DLD1 (cell line): ENCODE results near the gene ZNF630.
"Not testable (repeated sequence)": the region's sequence is repeated elsewhere in the genome, so short reads cannot be mapped to it uniquely, and the experiment has no call there.

Experiments
- in situ Hi-C: cut with HindIII; loops from 2 replicates; pipeline ENCODE4 v1.10.0; 2017; ENCODE audit warnings: low sequenced_read_pairs

The ZNF630 gene

DNA sequence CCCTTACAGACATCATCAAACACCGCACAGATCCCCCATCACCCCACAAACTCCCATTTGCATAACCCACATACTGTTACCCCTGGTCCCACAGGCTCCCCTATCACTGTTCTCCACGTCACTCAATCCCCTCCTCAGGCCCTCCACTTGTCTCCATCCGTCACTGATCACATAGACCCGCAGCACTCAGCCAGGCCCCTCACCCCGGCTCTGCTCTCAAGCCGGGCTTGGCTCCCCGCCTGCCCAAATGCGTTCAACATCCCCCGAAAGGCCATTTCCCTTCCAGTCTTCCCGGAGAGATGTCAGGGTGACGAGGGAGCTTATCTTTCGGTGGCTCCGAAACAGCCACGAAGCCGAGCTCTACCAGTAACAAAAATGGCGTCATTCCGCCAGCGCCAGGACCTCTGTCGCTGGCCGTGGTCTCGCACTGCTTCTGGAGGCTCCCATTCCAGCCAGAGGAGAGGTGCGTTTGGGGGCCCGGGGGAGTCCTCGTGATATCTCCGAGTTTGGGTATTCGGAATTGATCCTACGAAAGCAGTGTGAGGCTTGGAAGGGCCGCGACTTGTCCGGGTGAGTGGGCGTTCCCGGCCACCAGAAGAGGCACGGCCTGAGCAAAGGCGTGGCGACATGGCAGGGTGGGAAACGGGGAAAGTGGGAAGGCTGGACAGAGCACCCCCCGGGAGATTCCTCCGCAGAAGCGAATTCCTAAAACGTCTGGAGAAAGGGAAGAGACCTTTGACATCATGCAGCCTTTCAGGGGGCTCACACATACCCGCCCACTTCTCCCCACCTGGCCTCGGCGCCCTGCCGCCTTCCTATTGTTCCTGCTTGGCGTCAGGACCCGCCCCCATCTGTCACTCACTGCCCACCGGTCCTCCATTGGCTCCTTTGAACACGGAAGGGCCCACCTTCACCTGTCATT lies at the start of gene ZNF630:
Gene ZNF630, minus strand, starts transcription at position 577 of the 922 bp plus-strand sequence. CDS start 4,754 bp downstream, outside the sequence.
- in situ Hi-C loops, result no loop called here

DNA sequence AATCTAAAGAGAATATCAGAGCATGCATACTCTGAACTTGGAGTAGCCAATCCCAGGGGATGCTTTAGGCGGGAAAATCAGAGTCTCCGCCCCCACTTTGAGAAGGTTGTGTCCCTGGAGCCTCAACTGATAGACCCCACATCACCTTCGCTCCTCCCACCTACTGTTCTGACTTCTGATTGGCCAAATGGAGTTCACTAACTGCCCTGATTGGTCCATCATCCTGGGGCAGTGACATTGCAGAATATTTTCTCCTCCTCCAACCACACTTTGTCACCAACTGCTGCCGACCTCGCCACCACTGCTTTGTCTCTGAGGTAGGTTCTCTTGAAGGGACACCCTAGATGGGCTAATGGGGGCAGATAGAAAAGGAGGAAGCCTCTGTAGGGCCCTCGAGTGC lies 36.3 kb upstream of the ZNF630 start:
- in situ Hi-C loops, result no loop called here

DNA sequence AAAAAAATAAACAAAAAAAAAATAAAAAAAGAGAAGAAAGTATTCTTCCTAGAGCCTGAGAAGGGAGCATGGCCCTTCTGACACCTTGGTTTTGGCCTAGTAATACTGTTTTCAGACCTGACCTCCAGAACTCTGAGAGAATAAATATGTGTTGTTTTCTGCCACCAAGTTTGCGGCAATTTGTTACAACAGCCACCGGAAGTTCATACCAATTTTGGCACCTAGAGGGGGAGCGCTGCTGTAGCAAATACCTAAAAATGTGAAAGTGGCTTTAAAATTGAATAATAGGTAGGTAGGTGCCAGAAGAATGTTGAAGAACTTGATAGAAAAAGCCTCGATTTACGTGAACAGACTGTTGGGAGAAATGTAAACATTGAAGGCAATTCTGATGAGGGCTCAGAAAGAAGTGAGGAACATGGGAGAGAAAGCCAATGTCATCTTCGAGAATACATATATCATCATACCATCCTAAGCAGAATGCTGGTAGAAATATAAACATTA lies 31.5 kb upstream of the ZNF630 start:
- in situ Hi-C loops, result no loop called here

DNA sequence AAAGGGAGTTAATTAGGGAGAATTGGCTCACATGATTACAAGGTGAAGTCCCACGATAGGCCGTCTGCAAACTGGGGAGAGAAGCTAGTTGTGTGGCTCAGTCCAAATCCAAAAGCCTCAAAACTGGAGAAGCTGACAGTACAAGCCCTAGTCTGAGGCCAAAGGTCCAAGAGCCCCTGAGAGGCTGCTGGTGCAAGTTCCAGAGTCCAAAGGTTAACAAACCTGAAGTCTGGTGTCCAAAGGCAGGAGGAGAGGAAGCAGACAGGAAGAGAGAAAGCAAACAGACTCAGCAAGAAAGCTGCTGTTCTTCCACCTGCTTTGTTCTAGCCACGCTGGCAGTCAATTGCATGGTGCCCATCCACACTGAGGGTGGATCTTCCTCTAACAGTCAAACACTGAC lies 30.0 kb upstream of the ZNF630 start:
- in situ Hi-C loops, result no loop called here

DNA sequence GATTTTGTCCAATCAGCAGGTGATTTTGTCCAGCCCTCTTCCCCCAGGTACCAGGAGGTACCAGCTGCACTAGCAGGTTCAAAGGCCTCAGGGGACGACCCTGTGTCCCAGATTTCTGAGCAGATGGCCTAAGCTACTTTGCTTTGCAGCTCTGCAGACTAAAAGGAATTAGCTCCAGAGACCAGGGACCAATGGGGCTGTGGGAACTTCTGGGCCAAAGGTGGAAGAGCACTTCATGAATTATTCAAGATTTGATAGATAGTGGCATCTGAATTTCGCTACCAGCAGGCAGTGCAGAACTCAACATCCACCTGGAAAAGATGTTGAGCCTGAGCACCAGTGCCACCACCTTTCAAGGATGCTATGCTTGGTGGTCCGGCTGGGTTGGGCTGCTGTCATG lies 21.1 kb upstream of the ZNF630 start:
- in situ Hi-C loops, result not testable (repeated sequence)

DNA sequence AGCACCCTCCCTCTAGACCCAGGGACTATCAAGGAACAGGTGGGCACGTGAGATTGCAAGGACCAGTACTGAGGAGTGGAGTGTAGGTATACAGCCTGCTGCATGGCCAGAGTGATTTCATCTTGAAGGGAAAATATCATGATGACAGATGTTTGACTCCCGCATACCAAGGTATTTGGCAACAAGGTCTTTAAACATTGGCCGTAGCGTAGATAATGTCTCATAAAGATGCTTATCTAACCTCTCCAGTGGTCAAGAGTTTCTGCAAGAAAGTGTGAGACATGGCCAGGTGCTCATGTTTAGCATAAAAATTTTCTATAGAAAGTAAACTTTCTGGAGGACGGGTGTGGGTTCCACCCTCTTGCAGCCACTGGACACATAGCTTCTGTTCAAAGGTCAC lies 18.7 kb upstream of the ZNF630 start:
- in situ Hi-C loops, result no loop called here

DNA sequence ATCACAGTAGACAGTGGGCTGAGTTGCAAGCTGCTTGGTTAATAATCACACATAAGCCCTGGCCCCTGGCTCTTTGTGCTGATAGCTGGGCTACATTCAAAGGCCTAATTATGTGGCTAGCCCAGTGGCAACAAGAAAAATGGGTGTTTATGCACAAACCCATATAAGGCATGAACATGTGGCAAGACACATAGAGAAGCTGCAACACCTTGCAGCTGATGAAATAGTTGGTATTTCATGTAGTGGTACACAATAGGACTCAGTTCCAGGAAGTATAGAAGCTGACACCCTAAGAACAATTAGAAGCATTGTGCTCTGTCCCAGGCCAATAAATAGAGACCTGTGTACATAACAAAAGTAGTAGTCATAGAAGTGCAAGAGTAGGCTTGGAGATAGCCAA lies 14.6 kb upstream of the ZNF630 start:
- in situ Hi-C loops, result no loop called here

DNA sequence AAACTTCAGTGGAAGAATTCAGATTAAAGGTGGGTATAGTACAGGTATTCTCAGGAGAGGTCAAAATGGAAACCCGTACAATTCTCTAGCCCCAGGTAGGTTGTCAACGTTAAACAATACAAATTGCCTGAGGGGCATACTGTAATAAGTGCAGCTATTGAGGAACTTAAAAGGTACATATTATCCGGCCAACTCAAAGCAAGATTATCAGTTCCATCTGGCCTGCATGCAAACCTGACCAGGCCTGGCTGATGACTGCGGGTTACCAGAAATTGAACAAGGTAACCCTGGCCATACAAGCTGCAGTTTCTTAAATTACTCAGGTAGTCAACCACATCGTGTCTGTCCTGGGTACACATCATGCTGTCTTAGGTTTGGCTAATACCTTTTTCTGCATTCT lies 12.3 kb upstream of the ZNF630 start:
- in situ Hi-C loops, result no loop called here

DNA sequence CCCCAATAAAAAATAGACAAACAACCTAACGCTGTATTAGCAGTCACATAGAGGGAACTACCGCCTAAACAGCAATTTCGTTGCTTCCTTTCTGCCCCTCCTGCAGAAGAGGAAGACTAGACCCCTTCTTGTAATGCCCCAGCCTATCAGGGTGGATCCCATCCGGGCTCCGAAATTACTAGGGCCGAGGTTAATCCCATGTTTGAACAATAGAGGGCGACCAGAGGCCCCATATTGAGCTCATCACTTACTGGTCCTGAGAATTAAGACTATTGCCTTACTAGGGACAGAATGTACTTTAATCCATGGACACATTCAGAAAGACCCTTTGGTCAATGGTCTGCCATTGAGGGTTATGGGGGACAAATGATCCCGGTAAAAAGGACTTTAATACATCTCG lies 11.8 kb upstream of the ZNF630 start:
- in situ Hi-C loops, result no loop called here

DNA sequence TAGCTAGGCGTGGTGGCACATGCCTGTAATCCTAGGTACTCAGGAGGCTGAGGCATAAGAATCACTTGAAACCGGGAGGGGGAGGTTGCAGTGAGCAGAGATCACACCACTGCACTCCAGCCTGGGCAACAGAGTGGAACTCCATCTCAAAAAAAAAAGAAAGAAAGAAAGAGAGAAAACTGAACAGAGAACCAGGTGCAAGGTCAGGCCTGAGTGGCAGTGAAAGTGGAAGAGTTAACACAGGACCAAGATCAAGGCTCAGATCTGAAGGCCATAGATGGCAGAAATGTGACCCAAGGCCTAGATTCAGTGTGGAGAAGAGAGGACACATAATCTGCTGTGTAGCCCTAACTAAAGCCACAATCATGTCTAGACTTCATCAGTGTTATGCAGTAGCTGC lies 4.9 kb upstream of the ZNF630 start:
- in situ Hi-C loops, result no loop called here

DNA sequence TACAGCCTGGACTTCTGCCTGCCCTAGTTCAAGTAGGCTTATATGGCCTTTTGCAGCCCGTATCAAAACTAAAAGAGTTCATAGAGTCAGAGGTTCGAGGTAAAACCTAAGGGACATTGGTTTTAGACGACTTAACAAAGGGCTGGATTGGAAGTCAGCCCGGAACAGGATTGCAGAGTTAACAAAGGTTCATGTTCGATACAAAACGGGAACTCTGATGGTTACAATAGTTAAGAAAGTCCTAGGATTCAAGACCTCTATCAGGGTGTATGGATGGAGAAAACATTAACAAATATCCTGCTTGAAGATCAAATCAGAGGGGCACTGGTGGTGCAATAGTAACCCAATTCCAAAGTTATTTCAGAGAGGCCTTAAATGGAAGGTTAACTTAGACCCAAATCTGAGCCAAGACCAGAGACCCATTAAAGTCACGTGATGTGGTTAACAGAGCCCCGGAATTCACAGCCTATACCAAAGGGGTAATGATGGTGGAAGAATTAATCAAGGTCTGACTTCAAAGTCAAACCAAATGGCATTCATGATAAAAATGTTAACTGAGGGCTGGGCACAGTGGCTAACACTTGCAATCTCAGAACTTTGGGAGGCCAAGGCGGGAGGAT lies 656 bp upstream of the ZNF630 start:
- in situ Hi-C loops, result no loop called here

DNA sequence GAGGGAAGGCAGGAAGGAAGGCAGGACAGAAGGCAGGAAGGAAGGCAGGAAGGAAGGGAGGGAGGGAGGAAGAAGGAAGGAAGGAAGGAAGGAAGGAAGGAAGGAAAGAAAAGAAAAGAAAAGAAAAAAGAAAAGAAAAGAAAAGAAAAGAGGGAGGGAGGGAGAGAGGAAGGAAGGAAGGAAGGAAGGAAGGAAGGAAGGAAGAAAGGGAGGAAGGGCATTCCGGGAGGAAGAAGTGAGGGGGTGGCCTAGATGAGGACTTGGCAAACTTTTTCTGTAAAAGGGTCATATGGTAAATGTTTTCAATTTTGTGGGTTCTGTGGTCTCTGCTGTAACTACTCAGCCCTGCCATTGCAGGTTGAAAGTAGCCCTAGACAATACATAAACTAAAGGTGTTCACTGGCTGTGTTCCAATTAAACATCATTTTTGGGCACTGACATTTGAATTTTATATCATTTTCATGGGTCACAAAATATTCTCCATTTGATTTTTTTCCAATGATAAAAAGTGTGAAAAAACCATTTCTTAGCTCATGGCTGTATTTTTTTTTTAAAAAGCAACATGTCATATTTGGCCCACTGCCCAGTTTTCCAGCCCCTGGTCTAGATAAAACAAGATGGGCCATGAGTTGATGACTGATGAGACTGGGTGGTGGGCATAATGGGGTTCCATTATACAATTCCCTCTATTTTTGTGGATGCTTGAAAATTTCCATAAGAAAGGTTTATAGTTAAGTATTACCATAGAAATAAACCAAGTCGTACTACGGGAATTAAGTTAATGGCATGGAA lies 3.1 kb downstream of the ZNF630 start:
- in situ Hi-C loops, result no loop called here

DNA sequence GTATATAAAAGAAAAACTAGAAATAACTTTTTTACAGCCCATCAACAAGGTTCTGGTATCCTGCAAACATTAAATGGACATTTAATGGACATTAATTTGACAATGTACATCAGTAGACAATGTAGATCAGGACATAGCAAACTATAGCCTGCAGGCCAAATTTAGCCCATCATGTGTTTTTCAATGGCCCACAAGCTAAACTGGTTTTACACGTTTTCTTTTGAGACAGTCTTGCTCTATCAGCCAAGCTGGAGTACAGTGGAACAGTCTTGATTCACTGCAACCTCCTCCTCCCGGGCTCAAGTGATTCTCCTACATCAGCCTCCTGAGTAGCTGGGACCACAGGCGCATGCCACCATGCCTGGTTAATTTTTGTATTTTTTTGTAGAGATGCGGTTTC lies 7.2 kb downstream of the ZNF630 start:
- in situ Hi-C loops, result no loop called here

DNA sequence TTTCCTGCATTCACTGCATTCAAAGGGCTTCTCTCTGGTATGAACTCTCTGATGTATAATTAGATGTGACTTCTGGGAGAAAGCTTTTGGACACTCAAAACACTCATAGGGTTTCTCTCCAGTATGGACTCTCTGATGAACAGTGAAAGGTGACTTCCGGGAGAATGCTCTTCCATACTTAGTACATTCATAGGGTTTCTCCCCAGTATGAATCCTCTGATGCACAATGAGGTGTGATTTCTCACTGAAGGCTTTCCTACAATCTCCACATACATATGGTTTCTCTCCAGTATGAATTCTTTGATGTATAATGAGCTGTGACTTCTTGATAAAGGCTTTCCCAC lies 12.2 kb downstream of the ZNF630 start:
- in situ Hi-C loops, result no loop called here

DNA sequence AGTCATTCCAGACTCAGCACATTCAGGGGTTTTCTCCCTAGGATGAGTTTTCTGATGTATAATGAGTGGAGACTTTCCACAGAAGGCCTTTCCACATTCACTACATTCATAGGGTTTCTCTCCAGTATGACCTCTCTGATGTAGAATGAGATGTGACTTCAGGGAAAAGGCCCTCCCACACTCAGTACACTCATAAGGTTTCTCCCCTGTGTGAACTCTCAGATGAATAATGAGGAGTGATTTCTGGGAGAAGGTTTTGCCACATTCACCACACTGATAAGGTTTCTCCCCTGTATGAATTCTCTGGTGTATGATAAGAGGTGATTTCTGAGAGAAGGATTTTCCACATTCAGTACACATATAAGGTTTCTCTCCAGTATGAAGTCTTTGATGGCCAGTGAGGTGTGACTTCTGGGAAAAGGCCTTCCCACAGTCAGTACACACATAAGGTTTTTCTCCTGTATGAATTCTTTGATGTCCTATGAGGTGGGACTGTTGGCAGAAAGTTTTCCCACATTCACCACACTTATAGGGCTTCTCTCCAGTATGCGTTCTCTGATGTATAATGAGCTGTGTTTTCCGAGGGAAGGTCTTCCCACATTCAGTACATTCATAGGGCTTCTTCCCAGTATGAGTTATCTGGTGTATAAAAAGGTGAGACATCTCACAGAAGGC lies 12.7 kb downstream of the ZNF630 start:
- in situ Hi-C loops, result no loop called here

DNA sequence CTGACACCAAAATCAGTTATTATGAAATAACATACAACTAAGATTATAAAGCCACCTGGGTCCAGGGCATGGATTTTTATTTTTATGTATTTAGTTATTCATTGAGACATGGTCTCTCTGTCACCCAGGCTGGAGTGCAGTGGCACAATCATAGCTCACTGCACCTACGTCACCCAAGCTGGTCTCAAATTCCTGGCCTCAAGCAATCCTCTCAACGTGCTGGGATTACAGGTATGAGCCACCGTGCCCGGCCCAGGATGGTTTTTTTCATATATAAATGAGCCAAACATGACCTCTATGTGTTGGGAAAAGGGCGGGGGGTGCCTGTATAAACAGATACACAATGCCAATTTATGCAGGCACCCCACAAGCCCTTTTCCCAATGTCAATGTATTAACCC lies 24.6 kb downstream of the ZNF630 start:
- in situ Hi-C loops, result no loop called here

DNA sequence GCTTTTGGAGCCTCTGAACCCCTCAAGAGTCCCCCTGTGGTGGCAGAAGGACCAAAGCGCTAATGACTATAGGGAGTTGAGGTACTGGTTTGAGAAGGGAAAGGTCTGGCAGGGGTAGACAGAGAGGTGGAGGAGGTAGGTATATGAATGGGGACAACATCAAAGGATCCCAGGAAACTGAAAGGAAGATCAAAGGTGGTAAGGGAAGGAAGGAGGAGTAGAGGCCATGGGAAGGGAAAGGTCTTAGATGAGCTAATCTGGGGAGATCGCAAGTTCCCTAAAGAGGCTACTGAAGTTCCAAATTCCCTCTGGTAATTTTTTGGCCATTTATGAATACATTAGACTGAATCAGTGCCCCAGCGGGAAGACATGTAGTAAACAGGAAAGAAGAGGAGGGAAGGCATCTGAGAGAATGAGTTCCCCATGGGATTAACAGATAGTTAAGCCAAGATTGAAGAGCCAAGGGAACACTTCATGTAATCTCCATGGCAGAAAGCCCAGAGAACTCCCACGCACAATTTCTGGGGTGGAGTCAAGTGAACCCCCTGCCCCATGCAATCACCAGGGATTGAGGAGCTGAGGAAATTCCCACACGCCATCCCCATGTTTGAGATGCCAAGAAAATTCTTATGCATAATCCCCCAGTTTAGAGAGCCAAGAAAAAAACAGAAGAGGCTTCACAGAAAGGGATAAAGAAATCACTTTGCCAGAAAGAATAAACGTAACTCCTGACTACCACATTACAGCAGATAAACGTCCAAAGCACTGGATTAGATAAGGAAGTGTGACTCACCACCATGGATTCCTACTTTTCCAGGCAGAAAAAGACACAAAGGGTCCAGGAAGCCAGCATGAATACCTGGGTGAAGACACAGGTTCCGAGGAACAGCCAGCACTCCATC lies 25.8 kb downstream of the ZNF630 start:
- in situ Hi-C loops, result no loop called here

DNA sequence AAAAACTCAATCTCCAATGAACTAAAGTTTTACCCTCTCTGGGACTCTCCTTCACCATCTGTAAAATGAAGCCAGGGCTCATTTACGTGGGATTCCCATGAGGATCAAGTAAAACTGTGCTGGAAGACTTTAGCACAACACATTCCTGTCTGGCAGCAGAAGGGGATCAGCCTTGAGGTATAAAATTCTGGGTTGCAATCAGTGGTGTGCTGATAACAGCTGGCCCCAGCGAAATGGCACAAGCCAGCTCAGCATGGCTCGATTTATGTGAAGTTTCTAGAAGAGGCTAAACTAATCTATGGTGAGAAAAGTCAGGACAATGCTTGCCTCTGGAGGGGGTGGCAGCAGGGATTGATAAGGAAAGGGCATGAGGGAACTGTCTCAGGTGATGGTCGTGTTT lies 28.4 kb downstream of the ZNF630 start:
- in situ Hi-C loops, result no loop called here

DNA sequence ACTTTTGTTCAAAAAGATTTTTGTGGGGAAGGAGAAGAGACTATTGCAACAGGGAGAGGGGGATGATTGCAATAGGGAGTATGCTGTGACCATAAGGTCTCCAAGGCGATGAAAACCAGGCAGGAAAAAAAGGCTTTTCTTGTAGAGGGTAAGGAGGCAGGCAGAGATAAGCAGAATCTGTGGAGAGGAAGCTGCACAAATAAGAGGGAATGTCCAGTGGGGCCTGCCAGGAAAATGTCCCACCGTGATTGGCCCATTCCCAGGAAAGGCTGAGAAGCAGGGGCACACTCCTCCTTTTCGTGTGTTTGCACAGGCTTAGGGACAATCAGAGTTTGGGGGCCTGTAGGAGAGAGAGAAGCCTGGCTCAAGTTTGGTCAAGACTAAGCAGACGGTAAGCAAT lies 35.5 kb downstream of the ZNF630 start:
- in situ Hi-C loops, result no loop called here

DNA sequence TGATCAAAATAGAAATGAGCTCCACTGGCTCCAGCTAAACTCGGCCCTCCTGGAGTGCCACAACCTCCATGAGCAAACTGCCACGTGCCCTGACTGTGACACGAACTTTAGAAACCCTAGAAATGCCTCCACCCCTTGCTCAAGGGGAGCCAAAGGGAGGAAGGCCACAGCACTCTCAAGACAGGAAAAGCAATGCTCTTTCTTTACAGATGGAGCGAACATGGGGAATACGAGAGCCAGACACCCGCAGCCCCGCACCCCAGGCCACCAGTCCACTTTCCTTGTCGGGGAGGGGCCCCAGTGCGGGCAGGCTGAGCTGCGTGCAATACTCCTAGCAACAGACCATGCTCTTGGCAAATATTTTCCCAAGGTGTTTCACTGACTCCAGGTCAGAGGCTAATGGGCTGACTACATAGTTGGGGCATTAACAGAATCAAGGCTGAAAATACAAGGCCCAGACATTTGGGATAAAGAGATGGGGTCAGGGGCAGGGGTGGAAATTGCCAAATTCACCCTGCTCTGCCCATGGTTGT lies 40.7 kb downstream of the ZNF630 start:
- in situ Hi-C loops, result not testable (repeated sequence)
